ENCODE measurements around the gene GPR83.

GPR83 gene

GRCh38 chr11:94400839-94401772 lies at the start of gene GPR83:
GPR83 (minus strand) TSS chr11:94401419; CDS start chr11:94401247, 172 bp downstream.
- no peak within 1 kb of the TSS for H3K27ac Mint-ChIP-seq
- H3K4me1 Mint-ChIP-seq (ENCODE audit: low read depth): peaks cover 17% of the 10 kb centered on the region
- no peaks in the 10 kb centered on the region for H3K9me3 Mint-ChIP-seq
- no peaks in the 10 kb centered on the region for H3K36me3 Mint-ChIP-seq (ENCODE audit: low read depth)
- intact Hi-C loops (cut with micrococcal nuclease): no loop called here
- H3K27me3 Mint-ChIP-seq: peaks cover 56% of the 10 kb centered on the region
- H3K4me3 Mint-ChIP-seq: no peak within 1 kb of the TSS

- Mint-ChIP-seq H3K36me3 (ENCODE audit: low read depth) (peaks cover 53% of the 10 kb centered on the region), H3K4me3 (no peak overlapping the region), H3K27me3 (no peaks in the 10 kb centered on the region), H3K27ac (no peak overlapping the region), H3K9me3 (no peaks in the 10 kb centered on the region), H3K4me1 (ENCODE audit: low read depth) (no peaks in the 10 kb centered on the region)
- intact Hi-C loops (cut with micrococcal nuclease): no loop called here
Observed at GRCh38 chr11:94450048-94450447, 48.8 kb upstream of the GPR83 start.

GRCh38 chr11:94449437-94449836 lies 48.2 kb upstream of the GPR83 start:
- no peak overlapping the region for H3K27ac Mint-ChIP-seq
- H3K4me1 Mint-ChIP-seq (ENCODE audit: low read depth): no peaks in the 10 kb centered on the region
- peaks cover 51% of the 10 kb centered on the region for H3K36me3 Mint-ChIP-seq (ENCODE audit: low read depth)
- no peaks in the 10 kb centered on the region for H3K27me3 Mint-ChIP-seq
- H3K4me3 Mint-ChIP-seq: no peak overlapping the region
- H3K9me3 Mint-ChIP-seq: no peaks in the 10 kb centered on the region
- intact Hi-C loops (cut with micrococcal nuclease): no loop called here

GRCh38 chr11:94449029-94449428 lies 47.8 kb upstream of the GPR83 start:
- intact Hi-C loops (cut with micrococcal nuclease): no loop called here
- Mint-ChIP-seq H3K27me3 (no peaks in the 10 kb centered on the region), H3K9me3 (no peaks in the 10 kb centered on the region), H3K4me3 (no peak overlapping the region), H3K4me1 (ENCODE audit: low read depth) (no peaks in the 10 kb centered on the region), H3K27ac (no peak overlapping the region), H3K36me3 (ENCODE audit: low read depth) (peaks cover 53% of the 10 kb centered on the region)

GRCh38 chr11:94447149-94447548 lies 45.9 kb upstream of the GPR83 start:
- no peak overlapping the region for H3K4me3 Mint-ChIP-seq
- intact Hi-C loops (cut with micrococcal nuclease): no loop called here
- peaks cover 59% of the 10 kb centered on the region for H3K36me3 Mint-ChIP-seq (ENCODE audit: low read depth)
- no peak overlapping the region for H3K27ac Mint-ChIP-seq
- H3K27me3 Mint-ChIP-seq: no peaks in the 10 kb centered on the region
- H3K9me3 Mint-ChIP-seq: no peaks in the 10 kb centered on the region
- no peaks in the 10 kb centered on the region for H3K4me1 Mint-ChIP-seq (ENCODE audit: low read depth)

GRCh38 chr11:94445641-94446040 lies 44.4 kb upstream of the GPR83 start:
- Mint-ChIP-seq H3K27ac (no peak overlapping the region), H3K27me3 (no peaks in the 10 kb centered on the region)
- intact Hi-C loops (cut with micrococcal nuclease): no loop called here

GRCh38 chr11:94433049-94433448 lies 31.8 kb upstream of the GPR83 start:
- no peaks in the 10 kb centered on the region for H3K4me1 Mint-ChIP-seq (ENCODE audit: low read depth)
- H3K27me3 Mint-ChIP-seq: no peaks in the 10 kb centered on the region
- H3K4me3 Mint-ChIP-seq: no peak overlapping the region
- no peak overlapping the region for H3K27ac Mint-ChIP-seq
- intact Hi-C loops (cut with micrococcal nuclease): no loop called here
- no peaks in the 10 kb centered on the region for H3K9me3 Mint-ChIP-seq
- peaks cover 85% of the 10 kb centered on the region for H3K36me3 Mint-ChIP-seq (ENCODE audit: low read depth)

More at GRCh38 chr11:94445641-94446040, 44.4 kb upstream of the GPR83 start:
- no peaks in the 10 kb centered on the region for H3K9me3 Mint-ChIP-seq
- peaks cover 74% of the 10 kb centered on the region for H3K36me3 Mint-ChIP-seq (ENCODE audit: low read depth)
- no peaks in the 10 kb centered on the region for H3K4me1 Mint-ChIP-seq (ENCODE audit: low read depth)
- no peak overlapping the region for H3K4me3 Mint-ChIP-seq

GRCh38 chr11:94424662-94425061 lies 23.4 kb upstream of the GPR83 start:
- intact Hi-C loops (cut with micrococcal nuclease): loop anchor here (10.0 kb wide), 1 partner anchor 250 kb away; no protein-coding TSS in a partner anchor
- Mint-ChIP-seq H3K27ac (no peak overlapping the region), H3K4me1 (ENCODE audit: low read depth) (no peaks in the 10 kb centered on the region), H3K4me3 (no peak overlapping the region), H3K27me3 (no peaks in the 10 kb centered on the region), H3K9me3 (no peaks in the 10 kb centered on the region), H3K36me3 (ENCODE audit: low read depth) (peaks cover 88% of the 10 kb centered on the region)

- no peaks in the 10 kb centered on the region for H3K4me1 Mint-ChIP-seq (ENCODE audit: low read depth)
- peaks cover 86% of the 10 kb centered on the region for H3K36me3 Mint-ChIP-seq (ENCODE audit: low read depth)
- H3K9me3 Mint-ChIP-seq: no peaks in the 10 kb centered on the region
- H3K27me3 Mint-ChIP-seq: no peaks in the 10 kb centered on the region
- H3K27ac Mint-ChIP-seq: no peak overlapping the region
- H3K4me3 Mint-ChIP-seq: no peak overlapping the region
- intact Hi-C loops (cut with micrococcal nuclease): loop anchor here (10.0 kb wide), 1 partner anchor 249 kb away; no protein-coding TSS in a partner anchor
Observed at GRCh38 chr11:94424011-94424410, 22.8 kb upstream of the GPR83 start.

GRCh38 chr11:94423507-94423906 lies 22.3 kb upstream of the GPR83 start:
- intact Hi-C loops (cut with micrococcal nuclease): loop anchor here (10.0 kb wide), 1 partner anchor 249 kb away; no protein-coding TSS in a partner anchor
- Mint-ChIP-seq H3K9me3 (no peaks in the 10 kb centered on the region), H3K4me1 (ENCODE audit: low read depth) (no peaks in the 10 kb centered on the region), H3K27ac (no peak overlapping the region), H3K36me3 (ENCODE audit: low read depth) (peaks cover 83% of the 10 kb centered on the region), H3K4me3 (no peak overlapping the region), H3K27me3 (no peaks in the 10 kb centered on the region)

GRCh38 chr11:94418123-94418765 lies 17.0 kb upstream of the GPR83 start:
- H3K36me3 Mint-ChIP-seq (ENCODE audit: low read depth): peaks cover 58% of the 10 kb centered on the region
- intact Hi-C loops (cut with micrococcal nuclease): no loop called here
- H3K27ac Mint-ChIP-seq: no peak overlapping the region
- no peaks in the 10 kb centered on the region for H3K4me1 Mint-ChIP-seq (ENCODE audit: low read depth)
- H3K4me3 Mint-ChIP-seq: no peak overlapping the region
- H3K9me3 Mint-ChIP-seq: no peaks in the 10 kb centered on the region
- no peaks in the 10 kb centered on the region for H3K27me3 Mint-ChIP-seq

- intact Hi-C loops (cut with micrococcal nuclease): no loop called here
- H3K36me3 Mint-ChIP-seq (ENCODE audit: low read depth): peaks cover 56% of the 10 kb centered on the region
Observed at GRCh38 chr11:94417386-94417987, 16.3 kb upstream of the GPR83 start.

GRCh38 chr11:94405062-94405833 lies 4.0 kb upstream of the GPR83 start:
- H3K27me3 Mint-ChIP-seq: peaks cover 30% of the 10 kb centered on the region
- peaks cover 30% of the 10 kb centered on the region for H3K9me3 Mint-ChIP-seq
- no peak overlapping the region for H3K27ac Mint-ChIP-seq
- intact Hi-C loops (cut with micrococcal nuclease): no loop called here
- peaks cover 13% of the 10 kb centered on the region for H3K36me3 Mint-ChIP-seq (ENCODE audit: low read depth)
- H3K4me3 Mint-ChIP-seq: no peak overlapping the region
- H3K4me1 Mint-ChIP-seq (ENCODE audit: low read depth): peaks cover 17% of the 10 kb centered on the region

More at GRCh38 chr11:94417386-94417987, 16.3 kb upstream of the GPR83 start:
- no peaks in the 10 kb centered on the region for H3K9me3 Mint-ChIP-seq
- H3K4me1 Mint-ChIP-seq (ENCODE audit: low read depth): no peaks in the 10 kb centered on the region
- no peak overlapping the region for H3K4me3 Mint-ChIP-seq
- H3K27ac Mint-ChIP-seq: no peak overlapping the region
- no peaks in the 10 kb centered on the region for H3K27me3 Mint-ChIP-seq

Data from dendritic cell treated with granulocyte-macrophage colony-stimulating factor and Interleukin-4, amounts not matched to agents 40 ng/mL and 50 ng/mL, for 4 days (primary cell).